HG03575 (cell line): Measurements from ENCODE around the gene TIMP2.
"Not testable (repeated sequence)": the region's sequence is repeated elsewhere in the genome, so short reads cannot be mapped to it uniquely, and the experiment has no call there.

ENCODE experiments used
- ATAC-seq: cut with Tn5 transposase; IDR thresholded peaks from one replicate; pipeline ENCODE4 v1.9.1; 2021; ENCODE audit not compliant: unreplicated experiment, insufficient number of reproducible peaks, low FRiP score; ENCODE audit errors: extremely low read depth

The TIMP2 gene

DNA sequence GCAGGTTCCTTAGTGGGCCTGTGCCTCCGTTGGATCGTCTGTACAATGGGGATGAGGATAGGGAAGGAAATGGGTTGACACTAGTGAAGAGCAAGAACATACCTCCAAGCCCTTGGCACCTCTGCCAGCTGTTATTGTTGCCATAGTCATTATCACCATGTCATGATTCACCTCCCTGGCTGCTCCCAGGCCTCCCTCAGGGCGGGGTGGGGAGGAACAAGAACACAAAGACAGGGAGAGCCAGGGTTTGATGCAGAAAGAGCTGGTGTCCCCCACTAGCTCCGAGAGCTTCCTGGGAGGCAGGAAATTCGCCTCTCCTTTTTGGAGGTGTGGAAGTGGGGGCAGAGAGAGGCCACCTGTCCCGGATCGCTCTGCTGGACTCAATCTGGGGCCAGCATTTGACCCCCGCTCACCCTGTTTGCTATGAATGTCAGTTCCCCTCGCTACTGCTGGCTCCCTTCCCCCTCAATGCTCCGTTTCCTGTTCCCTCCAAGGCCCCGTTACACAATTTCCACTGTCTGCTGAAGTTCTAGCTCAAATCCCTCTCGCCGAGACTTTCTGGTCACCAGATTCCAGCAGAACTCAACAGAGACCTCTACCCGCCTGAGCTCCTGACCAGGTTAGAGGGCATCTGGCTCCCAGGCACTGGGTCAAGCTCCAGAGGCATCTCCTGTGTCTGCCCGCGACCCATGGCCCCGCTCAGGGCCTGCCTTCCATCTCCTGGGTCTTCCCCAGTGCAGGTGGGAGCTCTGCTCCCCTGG, 9.1 kb downstream of the TIMP2 start:
- no peak for ATAC-seq

DNA sequence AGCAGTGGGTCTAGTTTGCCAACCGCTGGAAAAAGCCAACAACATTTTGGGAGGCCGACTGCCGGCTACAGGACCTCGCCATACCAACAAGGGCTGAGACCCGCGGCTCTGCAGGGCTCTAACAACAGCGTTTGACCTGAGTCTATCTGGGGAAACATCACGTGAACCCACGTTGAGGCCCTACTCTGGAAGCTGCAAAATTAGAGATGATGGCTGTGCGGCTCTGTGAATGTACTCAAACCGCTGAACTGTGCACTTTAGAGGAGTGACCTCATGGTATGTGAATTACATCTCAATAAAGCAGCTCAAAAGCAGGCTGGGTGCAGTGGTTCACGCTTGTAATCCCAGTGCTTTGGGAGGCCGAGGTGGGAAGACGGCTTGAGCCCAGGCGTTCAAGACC, 12.1 kb downstream of the TIMP2 start:
- ATAC-seq: no peak

DNA sequence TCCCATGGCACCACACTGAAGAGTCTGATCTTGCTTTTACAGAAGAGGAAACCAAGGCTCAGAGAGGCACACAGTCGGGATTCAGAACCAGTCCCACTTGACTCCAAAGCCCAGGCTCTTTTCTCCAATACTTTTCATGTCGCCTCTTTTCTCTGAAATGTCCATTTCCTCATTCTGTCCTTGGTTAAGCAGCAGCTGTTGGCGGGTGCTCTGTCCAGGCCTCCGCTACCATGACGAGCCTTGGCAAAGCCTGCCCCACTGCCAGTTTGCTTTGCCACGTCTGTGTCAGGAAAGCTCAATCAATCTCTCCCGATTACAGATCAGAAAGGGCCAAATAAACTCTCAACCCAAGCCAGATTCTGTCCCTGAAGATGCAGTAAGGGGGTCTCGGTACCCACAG, 13.1 kb downstream of the TIMP2 start:
- no peak for ATAC-seq

DNA sequence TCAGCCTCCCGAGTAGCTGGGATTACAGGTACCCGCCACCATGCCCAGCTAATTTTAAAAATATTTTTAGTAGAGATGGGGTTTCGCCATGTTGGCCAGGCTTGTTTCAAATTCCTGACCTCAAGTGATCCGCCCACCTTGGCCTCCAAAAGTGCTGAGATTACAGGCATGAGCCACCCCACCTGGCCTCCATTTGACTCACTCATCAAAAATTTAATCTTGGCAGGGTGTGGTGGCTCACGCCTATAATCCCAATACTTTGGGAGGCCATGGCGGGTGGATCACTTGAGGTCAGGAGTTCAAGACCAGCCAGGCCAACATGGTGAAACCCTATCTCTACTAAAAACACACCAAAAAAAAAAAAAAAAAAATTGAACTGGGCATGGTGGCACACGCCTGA, 13.6 kb downstream of the TIMP2 start:
- not testable (repeated sequence) for ATAC-seq

DNA sequence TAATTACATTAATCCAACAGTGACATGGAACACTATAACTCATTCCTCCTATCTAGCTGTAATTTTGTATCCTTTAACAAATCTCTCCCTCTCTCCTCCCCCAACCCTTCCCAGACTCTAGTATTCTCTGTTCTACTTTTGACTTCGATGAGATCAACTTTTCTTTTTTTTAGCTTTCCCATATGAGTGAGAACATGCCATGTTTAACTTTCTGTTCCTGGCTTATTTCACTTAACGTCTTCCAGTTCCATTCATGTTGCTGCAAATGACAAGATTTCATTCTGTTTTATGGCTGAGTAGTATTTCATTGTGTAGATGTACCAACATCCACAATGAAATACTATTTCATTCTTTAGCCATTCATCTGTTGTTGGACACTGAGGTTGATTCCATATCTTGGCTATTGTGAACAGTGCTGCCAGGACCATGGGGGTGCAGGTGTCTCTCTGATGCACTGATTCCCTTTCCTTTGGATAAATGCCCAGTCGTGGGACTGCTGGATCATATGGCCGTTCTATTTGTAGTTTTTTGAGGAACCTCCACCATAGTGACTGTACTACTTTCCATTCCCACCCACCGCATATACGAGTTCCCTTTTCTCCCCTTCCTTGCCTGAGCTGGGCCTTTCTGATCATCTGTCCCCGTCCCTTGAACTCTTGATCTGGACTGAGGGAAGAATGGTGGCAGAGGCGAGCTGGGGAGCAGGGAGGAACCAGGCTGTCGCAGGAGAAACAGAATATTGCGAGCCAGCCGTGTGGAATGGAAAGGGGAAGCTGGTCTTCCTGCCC, 14.5 kb downstream of the TIMP2 start:
- no peak for ATAC-seq

DNA sequence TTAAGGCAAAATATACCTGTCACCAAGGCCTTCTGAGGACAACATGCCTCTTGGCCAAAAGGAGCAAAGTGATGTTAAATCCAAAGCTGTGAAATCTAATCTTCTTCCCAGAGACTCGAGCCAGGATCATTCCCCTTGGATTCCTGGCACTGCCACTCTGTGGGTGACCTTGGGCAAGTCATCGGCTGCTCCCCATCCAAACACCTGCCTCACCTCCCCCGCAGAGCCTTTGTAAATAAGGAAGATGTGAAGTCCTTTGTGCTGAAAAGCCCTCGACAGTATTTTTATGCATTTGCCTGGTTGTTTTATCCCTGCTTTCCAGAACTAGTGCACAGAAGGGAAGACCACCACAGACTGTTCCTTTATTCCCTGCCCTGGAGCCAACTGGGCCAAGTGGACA, 16.8 kb downstream of the TIMP2 start:
- no peak for ATAC-seq

DNA sequence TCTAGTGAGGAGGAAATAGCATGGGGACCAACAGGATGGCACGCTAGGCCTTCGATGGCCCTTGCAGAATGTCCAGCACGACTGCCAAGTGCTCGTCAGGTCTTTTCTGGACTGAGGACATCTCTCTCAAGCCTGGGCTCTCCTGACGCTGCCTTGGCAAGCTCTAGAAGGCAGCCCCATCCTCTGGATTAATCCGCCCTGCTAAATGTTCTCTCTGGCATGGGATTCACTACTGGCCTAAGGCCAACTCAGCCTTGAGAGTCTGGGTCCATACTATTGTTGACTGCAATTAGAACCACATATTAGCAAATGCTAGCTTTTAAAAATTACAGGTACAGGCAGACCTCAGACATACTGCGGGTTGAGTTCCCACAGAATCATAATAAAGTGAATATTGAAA, 19.6 kb downstream of the TIMP2 start:
- ATAC-seq: no peak

DNA sequence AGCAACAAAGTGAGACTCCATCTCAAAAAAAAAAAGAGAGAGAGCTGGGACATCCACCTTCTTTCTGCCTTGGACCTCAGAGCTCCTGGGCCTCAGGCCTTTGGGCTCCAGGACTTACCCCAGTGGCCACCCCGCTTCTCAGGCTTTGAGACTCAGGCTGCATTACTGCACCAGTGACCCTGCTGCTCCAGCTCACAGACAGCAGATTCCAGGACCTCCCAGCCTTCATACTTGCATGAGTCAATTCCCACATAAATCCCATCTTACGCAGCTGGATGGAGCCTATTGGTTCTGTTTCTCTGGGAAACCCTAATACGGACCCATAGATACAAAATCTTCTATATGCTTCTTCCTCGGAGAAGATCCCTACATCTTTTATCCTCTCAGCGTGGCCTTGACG, 20.1 kb downstream of the TIMP2 start:
- no peak for ATAC-seq

DNA sequence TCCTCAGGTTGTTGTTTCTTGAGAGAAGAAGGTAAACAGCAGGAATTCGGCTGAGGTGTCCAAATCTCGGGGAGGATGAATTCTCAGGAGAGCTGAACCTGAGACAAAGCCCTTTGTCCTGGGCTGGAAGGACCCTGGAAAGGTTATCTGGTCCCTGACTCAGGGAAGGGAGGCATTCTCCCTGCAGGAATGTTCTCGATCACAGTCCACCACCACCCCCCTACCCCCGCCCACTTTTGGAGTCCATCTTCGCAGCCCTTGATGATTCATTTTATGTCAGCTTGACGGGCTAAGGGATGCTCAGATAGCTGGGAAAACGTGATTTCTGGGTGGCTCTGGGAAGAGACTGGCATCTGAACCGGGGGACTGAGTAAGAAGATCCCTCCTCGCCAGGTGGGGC, 20.8 kb downstream of the TIMP2 start:
- no peak for ATAC-seq

DNA sequence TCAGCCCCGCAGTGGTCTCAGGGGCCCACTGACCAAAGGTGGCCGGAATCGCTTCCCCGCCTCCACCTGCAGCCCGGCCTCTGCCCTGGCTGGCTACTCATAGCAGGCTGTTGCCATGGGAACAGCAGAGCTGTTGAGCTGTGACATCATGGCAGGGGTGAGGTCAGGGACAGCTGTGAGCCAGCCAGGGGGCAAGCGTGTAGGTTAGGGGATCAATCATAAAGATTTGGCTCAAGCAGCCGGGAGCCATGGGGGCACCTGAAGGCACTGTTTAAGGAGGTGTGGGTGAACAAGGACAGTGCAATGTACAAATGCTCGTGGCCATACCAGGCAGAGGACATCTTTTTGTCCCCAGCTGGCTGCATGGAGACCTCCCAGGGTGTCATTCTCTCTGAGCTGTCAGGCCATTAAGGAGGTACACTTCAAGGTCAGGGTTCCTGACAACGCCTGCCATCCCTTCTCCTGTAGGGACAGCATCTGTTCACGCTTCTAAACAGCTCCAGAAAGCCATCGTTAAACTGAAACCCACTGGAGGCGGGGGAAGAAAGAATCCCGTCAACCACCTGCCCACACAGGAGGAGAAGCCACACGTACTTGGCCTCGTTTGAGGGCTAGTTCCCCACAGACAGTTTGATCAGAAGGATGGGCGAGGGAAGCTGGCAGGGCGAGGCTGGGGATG, 21.9 kb downstream of the TIMP2 start, which contains the start of gene CEP295NL:
Gene CEP295NL, minus strand, starts transcription at position 101 of the 679 bp plus-strand sequence. CDS start 1,373 bp downstream, outside the sequence.
- ATAC-seq: no peak

DNA sequence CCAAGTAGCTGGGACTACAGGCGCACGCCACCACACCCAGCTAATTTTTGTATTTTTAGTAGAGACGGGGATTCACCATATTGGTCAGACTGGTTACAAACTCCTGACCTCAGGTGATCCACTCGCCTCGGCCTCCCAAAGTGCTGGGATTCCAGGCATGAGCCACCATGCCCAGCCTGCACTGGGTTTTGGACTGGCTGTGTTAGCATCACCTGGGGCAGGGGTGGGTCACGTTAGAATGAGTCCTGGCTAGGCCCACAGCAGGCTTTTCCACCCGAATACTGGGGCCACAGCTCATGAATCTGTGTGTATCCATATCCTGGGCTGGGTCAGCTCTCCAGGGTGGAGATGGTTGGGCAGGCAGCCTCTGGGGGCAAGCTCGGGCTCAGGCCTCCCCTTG, 23.0 kb downstream of the TIMP2 start:
- not testable (repeated sequence) for ATAC-seq

DNA sequence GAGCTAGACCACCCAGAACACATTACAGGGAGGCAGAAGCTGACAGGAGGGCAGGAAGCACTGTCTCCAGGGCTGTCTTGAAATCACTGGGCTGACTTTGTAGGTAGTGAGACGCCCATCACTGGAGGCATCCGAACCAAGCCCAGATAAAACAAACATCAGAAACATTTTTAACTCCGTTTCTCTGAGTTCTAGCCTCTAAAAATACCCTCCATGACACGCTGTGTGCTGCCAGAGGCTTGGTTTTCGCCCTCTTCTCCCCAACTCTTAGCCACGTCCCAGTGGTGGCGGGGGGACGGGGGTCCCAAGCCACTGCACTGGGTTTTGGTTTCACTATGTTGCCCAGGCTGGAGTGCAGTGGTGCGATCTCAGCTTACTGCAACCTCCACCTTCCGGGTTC, 23.4 kb downstream of the TIMP2 start:
- no peak for ATAC-seq

DNA sequence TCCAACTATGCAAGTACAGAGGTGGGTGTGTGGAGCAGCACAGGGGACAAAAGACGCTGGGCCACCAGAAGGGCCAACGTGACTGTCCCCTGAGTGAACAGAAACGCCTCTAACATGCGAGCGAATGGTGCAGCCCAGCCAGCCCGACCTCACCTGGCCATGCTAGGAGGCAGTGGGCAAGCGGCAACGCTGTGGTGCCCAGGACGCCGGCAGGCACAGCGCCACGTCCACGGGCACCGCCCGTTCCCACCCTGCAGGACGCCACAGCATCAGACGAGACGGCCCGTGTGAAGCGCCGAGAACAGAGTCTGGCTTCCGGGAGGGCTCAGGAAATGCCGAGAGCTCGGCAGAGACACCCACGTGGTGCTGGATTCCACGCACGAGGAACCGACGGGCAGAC, 24.4 kb downstream of the TIMP2 start:
- no peak for ATAC-seq

DNA sequence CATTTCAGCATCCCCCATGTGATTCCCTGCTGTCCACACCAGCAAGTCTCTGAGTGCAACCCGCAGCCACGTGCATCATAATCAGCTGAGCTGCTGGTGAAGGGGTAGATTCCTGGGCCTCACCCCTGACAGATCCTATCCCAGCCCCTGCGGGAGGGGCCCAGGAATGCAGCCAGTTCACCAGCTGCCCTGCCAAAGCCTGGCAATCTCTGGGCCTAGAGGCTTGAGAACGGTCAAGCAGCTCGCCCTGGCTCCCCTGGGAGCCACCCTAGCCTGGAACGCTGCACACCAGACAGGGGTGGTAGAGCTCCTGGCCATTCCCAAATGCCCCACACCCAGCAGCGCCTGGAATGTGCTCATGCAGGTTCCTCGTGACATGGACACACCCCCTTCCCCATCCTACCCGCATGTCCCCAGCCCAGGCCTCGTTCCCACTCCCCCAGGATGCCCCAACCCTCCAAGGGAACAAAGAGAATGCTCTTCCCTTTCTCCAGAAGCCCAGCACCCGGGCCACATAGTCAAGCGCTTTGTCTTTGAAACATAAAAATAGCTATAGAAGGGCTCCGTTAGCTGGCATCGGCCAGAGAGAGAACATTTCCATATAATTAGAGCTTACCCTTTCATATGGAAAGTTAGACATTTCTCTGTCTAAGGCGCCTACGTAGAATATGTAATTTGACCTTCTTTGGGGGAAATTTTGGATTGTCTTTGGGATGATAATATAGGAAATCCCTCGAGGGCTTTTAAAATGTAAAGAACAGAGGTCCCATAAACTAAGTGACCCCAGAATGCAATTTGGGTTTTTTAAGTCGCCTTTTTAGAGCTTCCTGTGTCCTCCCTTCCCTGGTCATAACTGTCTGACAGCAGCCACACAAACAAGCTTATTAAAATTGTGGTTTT, 25.6 kb downstream of the TIMP2 start:
- ATAC-seq: no peak

DNA sequence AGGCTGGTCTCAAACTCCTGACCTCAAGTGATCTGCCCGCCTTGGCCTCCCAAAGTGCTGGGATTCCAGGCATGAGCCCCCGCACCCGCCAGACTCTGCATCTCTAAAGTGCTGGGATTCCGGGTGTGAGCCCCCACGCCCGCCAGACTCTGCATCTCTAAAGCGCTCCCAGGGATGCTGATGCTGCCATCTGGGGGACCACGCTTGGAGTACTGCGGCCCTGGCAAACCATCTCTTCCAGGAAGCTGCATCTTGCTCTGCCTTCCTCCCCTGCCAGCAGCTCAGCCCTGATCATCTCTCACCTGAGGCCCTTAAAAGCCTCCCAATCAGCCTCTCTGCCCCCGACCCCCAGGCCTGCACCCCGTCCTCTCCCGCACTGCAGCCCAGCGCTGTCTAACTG, 26.2 kb downstream of the TIMP2 start:
- ATAC-seq: no peak

DNA sequence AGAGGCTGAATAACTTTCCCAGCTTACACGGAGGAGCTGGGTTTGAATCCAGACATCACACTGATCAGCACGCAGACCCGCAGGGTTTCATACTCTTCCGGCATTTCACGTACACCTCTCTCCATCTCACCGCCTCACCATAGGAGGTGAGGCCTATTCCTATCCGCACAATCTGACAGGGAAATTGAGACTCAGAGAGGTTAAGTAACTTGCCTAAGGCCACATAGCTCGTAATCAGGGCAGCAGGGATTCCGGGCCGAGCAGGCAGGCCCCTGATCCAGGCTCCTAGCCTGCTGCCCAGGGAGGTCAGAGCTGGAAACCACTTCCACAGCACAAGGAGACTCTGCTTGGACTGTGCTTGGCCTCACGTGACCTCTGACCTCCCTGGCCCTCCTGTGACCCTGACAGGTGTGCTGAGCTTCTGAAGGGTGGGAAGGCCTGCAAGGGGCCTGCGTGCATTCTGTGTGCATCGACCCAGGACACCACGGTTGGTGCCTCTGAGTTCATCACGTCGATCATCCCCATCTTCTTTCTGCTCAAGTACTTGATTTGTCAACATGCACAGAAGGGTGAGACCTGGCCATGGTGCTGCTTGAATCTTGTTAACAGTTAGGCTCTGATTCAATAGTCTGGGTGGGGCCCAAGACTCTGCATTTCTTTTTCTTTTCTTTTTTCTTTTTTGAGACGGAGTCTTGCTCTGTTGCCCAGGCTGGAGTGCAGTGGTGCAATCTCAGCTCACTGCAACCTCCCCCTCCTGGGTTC, 26.9 kb downstream of the TIMP2 start:
- ATAC-seq: no peak

DNA sequence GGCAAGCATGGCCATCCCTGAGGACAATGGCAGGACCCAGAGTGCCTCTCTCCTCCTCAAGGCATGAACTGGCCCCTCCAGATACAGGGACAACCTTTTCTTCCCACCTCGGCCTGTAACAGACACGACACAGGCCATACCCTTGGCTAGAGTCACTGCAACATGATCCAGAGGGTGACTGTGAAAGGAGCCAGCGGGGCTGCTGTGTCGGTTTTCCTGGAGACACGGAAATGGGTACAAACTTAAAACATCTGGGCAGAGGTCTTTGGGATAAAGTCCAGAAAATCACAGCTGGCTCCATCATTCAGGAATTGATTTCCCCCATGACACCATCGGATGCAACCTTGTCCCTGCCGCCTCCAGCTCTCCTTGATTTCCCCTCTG, 27.5 kb downstream of the TIMP2 start:
- no peak for ATAC-seq
